Mucosa of rectum (tissue), 2 donors: ENCODE data around the gene CD101.

Experiments used
- H3K27ac ChIP-seq, 2 donors: one replicate each; pipeline ENCODE4 v1.7.0; 2013; ENCODE audit warnings: inconsistent platforms in 2 of 2, low read depth in 2 of 2, low read length in 2 of 2
- H3K27me3 ChIP-seq, 2 donors: one replicate each; pipeline ENCODE4 v1.7.0; 2013; ENCODE audit warnings: low read length in 2 of 2; ENCODE audit not compliant: control insufficient read depth in 2 of 2, insufficient read depth in 2 of 2
- H3K36me3 ChIP-seq, 2 donors: one replicate each; pipeline ENCODE4 v1.7.0; 2013; ENCODE audit warnings: low read length in 2 of 2; ENCODE audit not compliant: control insufficient read depth in 2 of 2, insufficient read depth in 2 of 2
- H3K4me1 ChIP-seq, 2 donors: one replicate each; pipeline ENCODE4 v1.7.0; 2013; ENCODE audit warnings: low read length in 2 of 2, mild to moderate bottlenecking in 1 of 2; ENCODE audit not compliant: control insufficient read depth in 2 of 2, insufficient read depth in 2 of 2
- H3K4me3 ChIP-seq, 2 donors: one replicate each; pipeline ENCODE4 v1.7.0; 2013; ENCODE audit warnings: low read length in 2 of 2
- H3K9ac ChIP-seq, 2 donors: one replicate each; pipeline ENCODE4 v1.7.0; 2013; ENCODE audit warnings: low read length in 2 of 2, low read depth in 1 of 2, mild to moderate bottlenecking in 1 of 2
- H3K9me3 ChIP-seq, 2 donors: one replicate each; pipeline ENCODE4 v1.7.0; 2013; ENCODE audit warnings: low read length in 2 of 2; ENCODE audit not compliant: control insufficient read depth in 2 of 2
- donor health status: healthy.
- donor health status: Normal muscosa, but diverticular disease.

Gene CD101

DNA sequence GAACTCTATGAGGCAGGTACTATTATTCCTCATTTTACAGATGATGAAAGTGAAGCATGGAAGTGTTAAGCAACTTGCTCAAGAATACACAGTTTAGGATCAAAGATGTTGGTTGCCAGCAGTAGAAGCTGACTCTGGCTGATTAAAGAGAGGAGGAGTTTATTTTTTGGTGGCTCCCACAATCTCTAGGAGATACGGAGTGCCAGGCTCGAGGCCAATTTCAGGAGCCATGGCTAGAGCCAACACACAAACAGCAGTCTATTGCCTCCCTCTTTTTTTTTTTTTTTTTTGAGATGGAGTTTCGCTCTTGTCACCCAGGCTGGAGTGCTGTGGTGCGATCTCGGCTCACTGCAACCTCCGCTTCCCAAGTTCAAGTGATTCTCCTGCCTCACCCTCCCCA, 78.2 kb downstream of the CD101 start:
- H3K4me3 ChIP-seq, result no peak overlapping the region
- no peak overlapping the region for H3K9ac ChIP-seq
- no peaks in the 10 kb centered on the region for H3K27me3 ChIP-seq
- H3K27ac ChIP-seq, result no peak overlapping the region
- H3K36me3 ChIP-seq, result peaks cover 63 to 68% of the 10 kb centered on the region in 2 donors
- no peaks in the 10 kb centered on the region for H3K9me3 ChIP-seq
- no peaks in the 10 kb centered on the region for H3K4me1 ChIP-seq

DNA sequence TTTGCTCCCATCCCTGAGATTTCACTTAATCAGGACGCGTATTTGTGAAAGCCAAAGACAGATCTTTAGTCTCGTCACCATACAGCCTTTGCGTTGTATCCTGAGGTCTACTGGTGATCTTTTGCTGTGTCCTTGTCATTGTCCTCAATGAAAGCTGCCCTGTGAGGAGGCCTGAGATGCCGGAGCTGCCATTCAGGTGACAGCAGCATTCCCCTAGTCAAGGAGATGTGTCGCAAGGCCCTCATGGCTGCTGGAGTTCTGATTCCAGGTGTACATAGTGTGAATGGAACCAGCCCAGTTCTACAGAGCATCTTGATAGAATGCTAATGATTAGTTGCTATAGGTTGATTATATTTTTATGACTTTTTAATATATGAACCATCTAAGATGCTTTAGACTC, 82.7 kb downstream of the CD101 start:
- no peaks in the 10 kb centered on the region for H3K9me3 ChIP-seq
- peaks cover 32 to 49% of the 10 kb centered on the region in 2 donors for H3K36me3 ChIP-seq
- no peak overlapping the region for H3K27ac ChIP-seq
- H3K4me3 ChIP-seq, result no peak overlapping the region
- no peaks in the 10 kb centered on the region for H3K27me3 ChIP-seq
- H3K9ac ChIP-seq, result no peak overlapping the region
- no peaks in the 10 kb centered on the region for H3K4me1 ChIP-seq
